MM.1S (cell line): ENCODE data around the gene TMPRSS9.

Source experiments
- EZH2 ChIP-seq: fragments of 300-600 bp; sonication (generic); optimal IDR thresholded peaks from 2 replicates; pipeline ENCODE3; 2017; ENCODE audit warnings: low read depth, mild to moderate bottlenecking, antibody characterized with exemption, low read length, mixed read lengths
- EZH2phosphoT487 ChIP-seq: fragments of 300-600 bp; sonication (generic); IDR thresholded peaks from 2 replicates; pipeline ENCODE4 v1.6.1; 2018; ENCODE audit warnings: antibody characterized with exemption, low read length
- TF ChIP-seq, protein P1 (sequence below): fragments of 300-600 bp; sonication (generic); IDR thresholded peaks from 2 replicates; pipeline ENCODE4 v1.5.1; 2016; ENCODE audit warnings: antibody characterized with exemption, low read length, mixed read lengths

DNA sequence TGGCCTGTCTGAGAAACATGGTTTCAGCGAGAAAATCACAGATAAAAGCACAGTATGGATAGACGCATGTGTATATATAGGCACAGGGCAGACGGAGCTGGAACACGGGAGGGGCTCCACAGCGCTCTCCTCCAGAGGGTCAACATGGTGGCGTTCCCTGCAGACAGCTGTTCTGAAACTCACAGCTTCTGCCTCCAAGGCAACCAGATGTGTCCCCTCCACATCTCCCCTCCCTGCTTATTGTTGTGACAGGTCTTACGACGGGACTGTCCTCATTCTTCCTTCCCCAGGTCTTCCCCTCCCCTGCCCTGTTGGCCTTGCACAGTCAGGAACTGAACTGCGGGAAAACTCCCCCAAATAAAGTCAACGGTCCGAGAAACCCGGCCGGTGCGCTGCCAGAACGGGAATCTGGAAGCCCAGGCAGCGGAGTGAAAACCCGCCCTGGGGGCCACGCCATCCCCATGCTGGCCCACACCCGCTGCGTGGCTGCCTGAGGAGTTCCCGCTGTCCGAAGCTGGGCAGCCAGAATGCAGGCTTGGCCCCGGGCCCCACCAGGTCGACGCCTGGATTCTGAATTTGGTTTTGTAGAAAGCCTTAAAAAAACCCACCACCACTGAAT is 70.0 kb downstream of the TMPRSS9 start:
- TF ChIP-seq, protein P1, sequence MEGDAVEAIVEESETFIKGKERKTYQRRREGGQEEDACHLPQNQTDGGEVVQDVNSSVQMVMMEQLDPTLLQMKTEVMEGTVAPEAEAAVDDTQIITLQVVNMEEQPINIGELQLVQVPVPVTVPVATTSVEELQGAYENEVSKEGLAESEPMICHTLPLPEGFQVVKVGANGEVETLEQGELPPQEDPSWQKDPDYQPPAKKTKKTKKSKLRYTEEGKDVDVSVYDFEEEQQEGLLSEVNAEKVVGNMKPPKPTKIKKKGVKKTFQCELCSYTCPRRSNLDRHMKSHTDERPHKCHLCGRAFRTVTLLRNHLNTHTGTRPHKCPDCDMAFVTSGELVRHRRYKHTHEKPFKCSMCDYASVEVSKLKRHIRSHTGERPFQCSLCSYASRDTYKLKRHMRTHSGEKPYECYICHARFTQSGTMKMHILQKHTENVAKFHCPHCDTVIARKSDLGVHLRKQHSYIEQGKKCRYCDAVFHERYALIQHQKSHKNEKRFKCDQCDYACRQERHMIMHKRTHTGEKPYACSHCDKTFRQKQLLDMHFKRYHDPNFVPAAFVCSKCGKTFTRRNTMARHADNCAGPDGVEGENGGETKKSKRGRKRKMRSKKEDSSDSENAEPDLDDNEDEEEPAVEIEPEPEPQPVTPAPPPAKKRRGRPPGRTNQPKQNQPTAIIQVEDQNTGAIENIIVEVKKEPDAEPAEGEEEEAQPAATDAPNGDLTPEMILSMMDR: no peak
- no peak for TF ChIP-seq EZH2phosphoT487
- TF ChIP-seq EZH2: no peak
